ENCODE data around the gene PSMB4. TPM values are rescaled to one million over a fixed set of nuclear protein-coding genes. Genes with fewer than 3 reads are reported as not detected.

Gene PSMB4
- total and polyA plus RNA-seq, 2 donors (not counting 1 experiment from before 2014, with no cell fraction given): 339 to 370 TPM

DNA sequence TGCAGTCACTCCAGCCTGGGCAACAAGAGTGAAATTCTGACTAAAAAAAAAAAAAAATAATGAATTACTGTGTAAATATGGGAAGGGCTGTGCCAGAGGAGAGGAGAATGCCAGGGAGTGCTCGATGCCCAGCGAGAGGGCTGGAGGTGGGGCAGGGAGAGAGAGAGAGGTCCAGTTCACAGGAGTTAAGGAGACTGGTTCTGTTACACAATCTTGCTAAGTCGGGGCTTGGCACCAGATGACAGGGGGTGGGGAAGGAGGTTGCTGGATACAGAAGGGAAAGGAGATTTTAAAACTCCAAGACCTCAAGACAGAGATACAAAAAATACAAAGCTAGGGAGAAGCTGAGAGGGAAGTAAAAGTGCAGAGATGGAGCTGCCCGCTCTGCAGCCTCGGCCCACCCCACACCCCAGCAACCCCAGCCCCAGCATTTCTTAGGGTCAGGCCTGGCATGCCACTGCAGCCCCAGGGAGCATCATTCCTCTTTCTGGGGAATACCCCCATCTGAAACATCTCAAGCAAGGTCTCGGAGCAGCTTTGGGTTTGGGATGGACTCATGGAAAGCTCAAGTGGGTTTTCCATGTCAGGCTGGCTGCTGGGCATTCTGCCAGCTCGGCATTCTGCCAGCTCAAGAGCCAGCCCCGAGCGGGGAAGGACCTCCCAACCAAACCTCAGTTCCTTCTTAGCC is 27.9 kb upstream of the PSMB4 start:
- H3K79me2 ChIP-seq (ENCODE audit: control insufficient read depth, insufficient read depth, low read length): no peaks in the 10 kb centered on the region
- H3K9ac ChIP-seq (ENCODE audit: insufficient read depth, low read length): no peak overlapping the region
- TF ChIP-seq EZH2 (IDR thresholded peaks at IDR 0.05; ENCODE audit: low read length, missing control alignments): no peak
- TF ChIP-seq, protein P1, sequence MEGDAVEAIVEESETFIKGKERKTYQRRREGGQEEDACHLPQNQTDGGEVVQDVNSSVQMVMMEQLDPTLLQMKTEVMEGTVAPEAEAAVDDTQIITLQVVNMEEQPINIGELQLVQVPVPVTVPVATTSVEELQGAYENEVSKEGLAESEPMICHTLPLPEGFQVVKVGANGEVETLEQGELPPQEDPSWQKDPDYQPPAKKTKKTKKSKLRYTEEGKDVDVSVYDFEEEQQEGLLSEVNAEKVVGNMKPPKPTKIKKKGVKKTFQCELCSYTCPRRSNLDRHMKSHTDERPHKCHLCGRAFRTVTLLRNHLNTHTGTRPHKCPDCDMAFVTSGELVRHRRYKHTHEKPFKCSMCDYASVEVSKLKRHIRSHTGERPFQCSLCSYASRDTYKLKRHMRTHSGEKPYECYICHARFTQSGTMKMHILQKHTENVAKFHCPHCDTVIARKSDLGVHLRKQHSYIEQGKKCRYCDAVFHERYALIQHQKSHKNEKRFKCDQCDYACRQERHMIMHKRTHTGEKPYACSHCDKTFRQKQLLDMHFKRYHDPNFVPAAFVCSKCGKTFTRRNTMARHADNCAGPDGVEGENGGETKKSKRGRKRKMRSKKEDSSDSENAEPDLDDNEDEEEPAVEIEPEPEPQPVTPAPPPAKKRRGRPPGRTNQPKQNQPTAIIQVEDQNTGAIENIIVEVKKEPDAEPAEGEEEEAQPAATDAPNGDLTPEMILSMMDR (conservative IDR thresholded peaks at IDR 0.05 in 1 of 2, IDR thresholded peaks at IDR 0.05 in 1 of 2; ENCODE audit: low read depth in 1 of 2, low read length in 2 of 2): no peak
- H3K9me3 ChIP-seq (ENCODE audit: control insufficient read depth, insufficient read depth, low read depth, low read length): no peaks in the 10 kb centered on the region
- H3K36me3 ChIP-seq (ENCODE audit: control insufficient read depth, insufficient read depth, low read length): peaks cover 1% of the 10 kb centered on the region
- peak overlapping the region; percentile 91 for H3K4me2 ChIP-seq (ENCODE audit: extremely low read depth, insufficient read depth, low read length)
- peak; percentile 38 to 76 for DNase-seq (ENCODE audit: low read depth in 2 of 2)
- H2AFZ ChIP-seq (ENCODE audit: low read length): no peak overlapping the region
- H4K20me1 ChIP-seq (ENCODE audit: control insufficient read depth, extremely low read depth, insufficient read depth, low read length): no peaks in the 10 kb centered on the region
- H3K4me3 ChIP-seq (replicated peaks in 1 of 4; ENCODE audit: control extremely low read depth in 1 of 4, insufficient read depth in 1 of 4, low read depth in 3 of 4, low read length in 4 of 4): peak overlapping the region; percentile 57 to 71 (median 62)
- no peak overlapping the region for H3K27ac ChIP-seq (ENCODE audit: insufficient read depth, low read length)
- no peaks in the 10 kb centered on the region for H3K27me3 ChIP-seq (ENCODE audit: control insufficient read depth, insufficient read depth, low read length)
- peaks cover 3% of the 10 kb centered on the region for H3K4me1 ChIP-seq (ENCODE audit: control insufficient read depth, extremely low read depth, insufficient read depth, low read length)

DNA sequence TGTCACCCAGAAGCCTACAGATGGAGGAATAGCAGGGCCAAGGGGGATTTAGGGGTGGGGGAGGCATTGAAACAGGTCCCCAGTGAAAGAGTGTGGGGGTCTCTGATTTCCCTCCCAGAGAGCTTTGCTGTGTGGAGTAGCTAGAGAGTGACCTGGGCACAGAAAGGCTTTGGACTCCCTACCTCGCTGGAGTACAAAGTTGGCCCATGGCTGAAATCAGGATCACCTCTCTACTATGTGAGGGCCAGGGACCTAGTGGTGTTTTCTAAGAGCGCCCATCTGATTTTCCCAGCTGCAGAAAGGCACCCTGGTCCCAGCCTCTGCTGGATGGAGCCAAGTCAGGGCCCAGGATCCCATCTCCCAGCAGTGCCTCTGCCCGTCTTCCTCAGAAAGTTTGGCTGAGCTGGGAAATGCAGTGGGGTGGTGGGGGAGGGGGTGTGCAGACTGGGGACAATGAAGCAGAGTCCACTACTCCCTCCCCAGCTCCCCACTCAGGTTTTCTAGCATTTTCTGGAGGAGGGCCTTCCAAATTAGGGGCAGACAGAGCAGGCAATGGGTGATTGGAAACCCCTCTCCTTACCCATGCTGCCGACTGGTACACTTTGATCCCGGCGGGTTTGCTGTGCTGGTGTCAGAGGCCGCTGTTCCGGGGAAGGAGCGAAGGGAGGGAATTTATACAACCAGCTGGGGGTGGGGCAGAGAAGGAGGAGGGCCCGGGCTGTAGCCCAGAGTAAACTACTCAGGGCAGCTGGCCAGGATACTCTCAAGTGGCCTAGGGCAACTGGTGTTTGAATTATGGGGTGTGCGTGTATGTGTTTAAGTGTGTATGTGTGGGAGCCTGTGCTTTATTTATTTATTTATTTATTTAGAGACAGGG is 27.1 kb upstream of the PSMB4 start, which contains the start of gene SELENBP1:
Gene SELENBP1 (minus strand): TSS at position 648 of the 877 bp plus-strand sequence. CDS start 64 bp downstream, at position 584.
- peak; percentile 60 to 94 for DNase-seq (ENCODE audit: low read depth in 2 of 2)
- peaks cover 3% of the 10 kb centered on the region for H3K4me1 ChIP-seq (ENCODE audit: control insufficient read depth, extremely low read depth, insufficient read depth, low read length)
- peak within 1 kb of the TSS; percentile 91 for H3K4me2 ChIP-seq (ENCODE audit: extremely low read depth, insufficient read depth, low read length)
- TF ChIP-seq, protein P1 (conservative IDR thresholded peaks at IDR 0.05 in 1 of 2, IDR thresholded peaks at IDR 0.05 in 1 of 2; ENCODE audit: low read depth in 1 of 2, low read length in 2 of 2): no peak
- TF ChIP-seq EZH2 (IDR thresholded peaks at IDR 0.05; ENCODE audit: low read length, missing control alignments): no peak
- peak within 1 kb of the TSS; percentile 57 to 71 (median 62) for H3K4me3 ChIP-seq (replicated peaks in 1 of 4; ENCODE audit: control extremely low read depth in 1 of 4, insufficient read depth in 1 of 4, low read depth in 3 of 4, low read length in 4 of 4)
- no peaks in the 10 kb centered on the region for H3K36me3 ChIP-seq (ENCODE audit: control insufficient read depth, insufficient read depth, low read length)
- H3K27ac ChIP-seq (ENCODE audit: insufficient read depth, low read length): peak within 1 kb of the TSS; percentile 29
- H3K9ac ChIP-seq (ENCODE audit: insufficient read depth, low read length): no peak within 1 kb of the TSS
- H2AFZ ChIP-seq (ENCODE audit: low read length): peak within 1 kb of the TSS; percentile 58
- peaks cover 2% of the 10 kb centered on the region for H3K27me3 ChIP-seq (ENCODE audit: control insufficient read depth, insufficient read depth, low read length)
- no peaks in the 10 kb centered on the region for H4K20me1 ChIP-seq (ENCODE audit: control insufficient read depth, extremely low read depth, insufficient read depth, low read length)
- H3K79me2 ChIP-seq (ENCODE audit: control insufficient read depth, insufficient read depth, low read length): no peaks in the 10 kb centered on the region
- H3K9me3 ChIP-seq (ENCODE audit: control insufficient read depth, insufficient read depth, low read depth, low read length): no peaks in the 10 kb centered on the region

DNA sequence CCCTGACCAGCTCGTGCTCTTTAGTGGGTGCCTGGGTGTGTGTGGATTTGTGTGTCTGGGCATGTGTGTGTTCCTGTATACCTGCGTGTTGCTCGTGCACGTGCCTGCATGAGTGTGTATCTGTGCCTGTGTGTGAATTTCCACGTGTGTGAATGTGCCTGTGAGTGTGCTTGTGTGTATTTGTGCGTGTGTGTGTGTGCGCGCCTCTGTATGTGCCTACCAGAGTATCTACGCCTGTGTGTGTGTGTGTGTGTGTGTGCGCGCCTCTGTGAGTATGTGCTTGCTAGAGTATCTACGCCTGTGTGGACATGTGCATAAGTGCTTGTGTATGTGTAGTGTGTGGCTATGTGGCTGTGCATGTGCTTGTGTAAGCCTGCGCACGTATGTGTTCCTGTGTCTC is 26.2 kb upstream of the PSMB4 start:
- no peak for DNase-seq (ENCODE audit: low read depth in 2 of 2)
- Histone ChIP-seq H3K4me3 (replicated peaks in 1 of 4; ENCODE audit: control extremely low read depth in 1 of 4, insufficient read depth in 1 of 4, low read depth in 3 of 4, low read length in 4 of 4) (no peak overlapping the region), H3K27ac (ENCODE audit: insufficient read depth, low read length) (no peak overlapping the region), H3K4me1 (ENCODE audit: control insufficient read depth, extremely low read depth, insufficient read depth, low read length) (peaks cover 3% of the 10 kb centered on the region), H3K36me3 (ENCODE audit: control insufficient read depth, insufficient read depth, low read length) (no peaks in the 10 kb centered on the region), H3K9me3 (ENCODE audit: control insufficient read depth, insufficient read depth, low read depth, low read length) (no peaks in the 10 kb centered on the region), H4K20me1 (ENCODE audit: control insufficient read depth, extremely low read depth, insufficient read depth, low read length) (no peaks in the 10 kb centered on the region), H3K27me3 (ENCODE audit: control insufficient read depth, insufficient read depth, low read length) (peaks cover 2% of the 10 kb centered on the region), H2AFZ (ENCODE audit: low read length) (no peak overlapping the region), H3K4me2 (ENCODE audit: extremely low read depth, insufficient read depth, low read length) (no peak overlapping the region), H3K79me2 (ENCODE audit: control insufficient read depth, insufficient read depth, low read length) (no peaks in the 10 kb centered on the region), H3K9ac (ENCODE audit: insufficient read depth, low read length) (no peak overlapping the region)
- TF ChIP-seq, protein P1 (conservative IDR thresholded peaks at IDR 0.05 in 1 of 2, IDR thresholded peaks at IDR 0.05 in 1 of 2; ENCODE audit: low read depth in 1 of 2, low read length in 2 of 2): no peak
- no peak for TF ChIP-seq EZH2 (IDR thresholded peaks at IDR 0.05; ENCODE audit: low read length, missing control alignments)

Data from fibroblast of lung (primary cell).